ENCODE data around the gene DMKN. TPM values are rescaled to one million over a fixed set of nuclear protein-coding genes. Genes with fewer than 3 reads are reported as not detected.

DMKN gene
- total and polyA plus RNA-seq, 2 of the 8 experiments (the other 6 are each of a cell fraction or from before 2014, with no cell fraction given) = 290 to 330 TPM

DNA sequence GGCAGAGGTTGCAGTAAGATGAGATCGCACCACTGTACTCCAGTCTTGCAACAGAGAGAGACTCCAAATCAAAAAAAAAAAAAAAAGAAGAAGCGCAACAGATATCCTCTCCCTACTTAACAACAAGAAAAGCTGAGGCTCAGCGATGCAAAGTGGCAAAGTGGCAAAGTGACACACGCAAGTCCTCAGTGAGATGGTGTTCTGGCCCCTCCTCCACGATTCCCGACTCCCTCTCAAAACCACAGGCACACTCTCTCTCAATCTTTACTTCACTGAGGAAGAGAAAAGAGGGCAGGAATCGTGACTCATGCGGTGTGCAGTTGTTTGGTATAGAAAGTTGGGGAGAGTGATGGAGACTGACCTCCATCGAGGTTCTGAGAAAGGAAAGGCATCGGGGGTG is 52.8 kb downstream of the DMKN start (continued):
- no peak for TF ChIP-seq NRF1 (IDR thresholded peaks at IDR 0.05; ENCODE audit: low read depth, low read length)

Measured in H1 (cell line).